GM18951 (cell line): ENCODE measurements around the gene HS3ST5.
"Not testable (repeated sequence)": the region's sequence is repeated elsewhere in the genome, so short reads cannot be mapped to it uniquely, and the experiment has no call there.

ENCODE experiments used
- POLR2A ChIP-seq: IDR thresholded peaks from 4 replicates; pipeline ENCODE4 v1.6.1; 2011; ENCODE audit warnings: mild to moderate bottlenecking; ENCODE audit not compliant: insufficient read length, insufficient read depth; ENCODE audit errors: extremely low read depth
- in situ Hi-C: fragments of 300-500 bp; cut with MboI; formaldehyde crosslinking; loops from one replicate; pipeline ENCODE4 v1.12.0; 2022; ENCODE audit warnings: low sequenced_read_pairs, mixed read lengths, inconsistent platforms; ENCODE audit not compliant: unreplicated experiment

The HS3ST5 gene

GRCh38 chr6:114068116-114068515 is 274.7 kb downstream of the HS3ST5 start:
- no peak for TF ChIP-seq POLR2A
- in situ Hi-C loops: no loop called here

GRCh38 chr6:114064862-114065261 is 278.0 kb downstream of the HS3ST5 start:
- in situ Hi-C loops: no loop called here
- TF ChIP-seq POLR2A: no peak

- in situ Hi-C loops: no loop called here
- no peak for TF ChIP-seq POLR2A
These were observed 278.9 kb downstream of the HS3ST5 start for GRCh38 chr6:114063956-114064355.

- TF ChIP-seq POLR2A: no peak
- in situ Hi-C loops: no loop called here
These were observed 280.6 kb downstream of the HS3ST5 start for GRCh38 chr6:114062199-114062598.

- in situ Hi-C loops: no loop called here
- TF ChIP-seq POLR2A: no peak
These were observed 281.1 kb downstream of the HS3ST5 start for GRCh38 chr6:114061741-114062140.

- in situ Hi-C loops: no loop called here
These were observed 281.7 kb downstream of the HS3ST5 start for GRCh38 chr6:114061116-114061515.

GRCh38 chr6:114058435-114058834 is 284.4 kb downstream of the HS3ST5 start:
- TF ChIP-seq POLR2A: no peak
- in situ Hi-C loops: no loop called here

More at GRCh38 chr6:114061116-114061515, 281.7 kb downstream of the HS3ST5 start:
- no peak for TF ChIP-seq POLR2A

- in situ Hi-C loops: no loop called here
- no peak for TF ChIP-seq POLR2A
These were observed 287.1 kb downstream of the HS3ST5 start for GRCh38 chr6:114055763-114056162.

GRCh38 chr6:114055349-114055748 is 287.5 kb downstream of the HS3ST5 start:
- in situ Hi-C loops: no loop called here
- TF ChIP-seq POLR2A: no peak

GRCh38 chr6:114053791-114054190 is 289.0 kb downstream of the HS3ST5 start:
- in situ Hi-C loops: no loop called here
- no peak for TF ChIP-seq POLR2A

- TF ChIP-seq POLR2A: no peak
- in situ Hi-C loops: no loop called here
These were observed 290.7 kb downstream of the HS3ST5 start for GRCh38 chr6:114052141-114052540.

GRCh38 chr6:114051031-114051430 is 291.8 kb downstream of the HS3ST5 start:
- in situ Hi-C loops: no loop called here
- TF ChIP-seq POLR2A: no peak

- TF ChIP-seq POLR2A: no peak
These were observed 293.4 kb downstream of the HS3ST5 start for GRCh38 chr6:114049367-114049966.

GRCh38 chr6:114044566-114044965 is 298.3 kb downstream of the HS3ST5 start:
- in situ Hi-C loops: not testable (repeated sequence)

More at GRCh38 chr6:114049367-114049966, 293.4 kb downstream of the HS3ST5 start:
- in situ Hi-C loops: no loop called here
